Stomach (tissue), 9 donors: ENCODE measurements around the gene BLCAP. TPM values are rescaled to one million over a fixed set of nuclear protein-coding genes. Genes with fewer than 3 reads are reported as not detected.

Source experiments
- DNase-seq, 2 donors: peaks; one replicate each; pipeline versions ENCODE4 v3.0.0 to v3.0.0-alpha.2; 2013 to 2019
- H3K27ac ChIP-seq, 5 donors: fragments of 200-600 bp in 4 of 5; sonication (generic) in 4 of 5; one replicate each; pipeline ENCODE4 v1.5.1; 2013 to 2019; ENCODE audit warnings: mild to moderate bottlenecking in 1 of 5, moderate library complexity in 1 of 5
- H3K27me3 ChIP-seq, 3 donors: fragments of 200-600 bp; sonication (generic); one replicate each; pipeline ENCODE4 v1.5.1; 2017 to 2019; ENCODE audit warnings: mixed run types in 1 of 3
- H3K36me3 ChIP-seq, 4 donors: fragments of 200-600 bp; sonication (generic); 1 replicate in 3 of 4; 2 replicates in 1 of 4; pipeline ENCODE4 v1.5.1; 2016 to 2019
- H3K4me1 ChIP-seq, 4 donors: fragments of 200-600 bp; sonication (generic); one replicate each; pipeline ENCODE4 v1.5.1; 2016 to 2019
- H3K4me3 ChIP-seq, 4 donors: fragments of 200-600 bp; sonication (generic) in 3 of 4; one replicate each; pipeline ENCODE4 v1.5.1; 2016 to 2019; ENCODE audit warnings: mild to moderate bottlenecking in 1 of 4
- H3K9me3 ChIP-seq, 4 donors: fragments of 200-600 bp; sonication (generic); one replicate each; pipeline ENCODE4 v1.5.1; 2016 to 2019
- CTCF ChIP-seq, 7 experiments: fragments of 450-650 bp in 4 of 7; fragments of 200-600 bp in 3 of 7; sonication (generic) in 3 of 7; IDR thresholded peaks; one replicate each; pipeline ENCODE4 v1.5.1; 2016 to 2019; ENCODE audit warnings: antibody characterized with exemption in 7 of 7, control low read depth in 2 of 7, mild to moderate bottlenecking in 1 of 7
- EP300 ChIP-seq: sonication (generic); formaldehyde crosslinking; IDR thresholded peaks from one replicate; pipeline ENCODE4 v1.6.1; 2017; ENCODE audit warnings: antibody characterized with exemption
- POLR2A ChIP-seq, 4 donors: fragments of 450-650 bp; IDR thresholded peaks; one replicate each; pipeline ENCODE4 v1.6.1; 2016; ENCODE audit warnings: antibody characterized with exemption in 4 of 4, control low read depth in 2 of 4, mild to moderate bottlenecking in 1 of 4, moderate library complexity in 1 of 4
- POLR2AphosphoS5 ChIP-seq, 3 donors: sonication (generic); formaldehyde crosslinking; IDR thresholded peaks; one replicate each; pipeline ENCODE4 v1.6.1; 2016; ENCODE audit warnings: antibody characterized with exemption in 3 of 3
- WGBS, 5 donors: extraction: QIAGEN DNeasy Blood & Tissue Kit in 3 of 5; methylation state at CpG; one replicate each; pipeline versions ENCODE4 v1.1.5 to v1.1.7; 2013 to 2018; 5-methylcytosine and 5-hydroxymethylcytosine counted together
- intact Hi-C: fragments of 100-400 bp; cut with DNase I; formaldehyde crosslinking; loops from one replicate; pipeline ENCODE4 v1.15.1; 2023; ENCODE audit warnings: low total_unique reads
- polyA plus RNA-seq, 3 donors: library from polyadenylated mRNA; stranded (reverse); fragments of 200-250 nt; gene quantifications; one replicate each; pipeline ENCODE4 v1.2.3, GENCODE V29; 2013
- total RNA-seq, 5 donors: library from RNA; depleted of rRNA; stranded (reverse); fragments of >200 nt; gene quantifications; one replicate each; pipeline versions ENCODE4 v1.1.0 to v1.2.3, GENCODE V29; 2014 to 2016
- donor health status: healthy with polysubstance abuse.
- donor health status: Bipolar disorder and iron deficiency.
- donor health status: healthy.

BLCAP gene
- total and polyA plus RNA-seq, 8 donors: 12.5 to 84.4 (median 46.6) TPM

- DNase-seq: peak in 1 of 2 donors; percentile 25
- Histone ChIP-seq H3K9me3 (no peaks in the 10 kb centered on the region), H3K27me3 (no peaks in the 10 kb centered on the region), H3K36me3 (peaks cover 5 to 37% (median 11%) of the 10 kb centered on the region in 4 donors), H3K4me3 (no peak overlapping the region), H3K4me1 (peaks cover 38 to 88% (median 70%) of the 10 kb centered on the region in 4 donors), H3K27ac (peak overlapping the region in 1 of 5 donors; percentile 21)
- intact Hi-C loops: loop anchor here (10.0 kb wide), 1 partner anchor 118 kb away; no protein-coding TSS in a partner anchor
- TF ChIP-seq POLR2A (IDR thresholded peaks at IDR 0.05) (no peak), CTCF (IDR thresholded peaks at IDR 0.05) (no peak), POLR2AphosphoS5 (IDR thresholded peaks at IDR 0.05) (no peak), EP300 (no peak)
- 81 to 89% (median 84%) methylated on average over 13 of the region's 13 CpGs for WGBS, 5 donors
Observed at GRCh38 chr20:37523012-37523391, 4.7 kb downstream of the BLCAP start.

- Histone ChIP-seq H3K27me3 (no peaks in the 10 kb centered on the region), H3K27ac (peak overlapping the region in 1 of 5 donors; percentile 21), H3K4me1 (peaks cover 41 to 93% (median 76%) of the 10 kb centered on the region in 4 donors), H3K36me3 (peaks cover 5 to 42% (median 16%) of the 10 kb centered on the region in 4 donors), H3K9me3 (no peaks in the 10 kb centered on the region), H3K4me3 (no peak overlapping the region)
- no peak for TF ChIP-seq POLR2AphosphoS5 (IDR thresholded peaks at IDR 0.05)
- no peak for TF ChIP-seq POLR2A (IDR thresholded peaks at IDR 0.05)
- no peak for TF ChIP-seq CTCF (IDR thresholded peaks at IDR 0.05)
- TF ChIP-seq EP300: no peak
- peak; percentile 58 to 89 for DNase-seq
- intact Hi-C loops: loop anchor here (10.0 kb wide), 1 partner anchor 118 kb away; no protein-coding TSS in a partner anchor
- WGBS, 5 donors: 54 to 68% (median 61%) methylated on average over 10 to 36 of the region's 36 CpGs
Observed at GRCh38 chr20:37522260-37523011, 5.2 kb downstream of the BLCAP start.

- 63 to 77% (median 72%) methylated on average over 51 to 69 of the region's 69 CpGs for WGBS, 5 donors
- peak within 1 kb of the TSS; percentile 31 to 40 (median 32) for H3K4me3 ChIP-seq
- DNase-seq: peak; percentile 24 to 74
- TF ChIP-seq POLR2A (IDR thresholded peaks at IDR 0.05) (no peak), POLR2AphosphoS5 (IDR thresholded peaks at IDR 0.05) (no peak), CTCF (IDR thresholded peaks at IDR 0.05) (no peak)
- no peaks in the 10 kb centered on the region for H3K9me3 ChIP-seq
- H3K4me1 ChIP-seq: peaks cover 37 to 98% (median 75%) of the 10 kb centered on the region in 4 donors
- peaks cover 5 to 48% (median 20%) of the 10 kb centered on the region in 4 donors for H3K36me3 ChIP-seq
- H3K27ac ChIP-seq: peak within 1 kb of the TSS in 3 of 5 donors; percentile 45 to 83 (median 50)
- no peaks in the 10 kb centered on the region for H3K27me3 ChIP-seq
- intact Hi-C loops: loop anchor here (10.0 kb wide), 1 partner anchor 116 kb away; no protein-coding TSS in a partner anchor
Observed at GRCh38 chr20:37521061-37521771, 6.5 kb downstream of the BLCAP start, which contains the start of gene NNAT. Gene NNAT (plus strand): TSS chr20:37521250. CDS start chr20:37521332, 82 bp downstream.

GRCh38 chr20:37520419-37520955, 7.2 kb downstream of the BLCAP start:
- WGBS, 5 donors: 88 to 95% (median 92%) methylated on average over 24 of the region's 24 CpGs

More at GRCh38 chr20:37520419-37520955, 7.2 kb downstream of the BLCAP start:
- Histone ChIP-seq H3K4me1 (peaks cover 30 to 95% (median 68%) of the 10 kb centered on the region in 4 donors), H3K36me3 (peaks cover 5 to 55% (median 26%) of the 10 kb centered on the region in 4 donors), H3K9me3 (no peaks in the 10 kb centered on the region), H3K27me3 (no peaks in the 10 kb centered on the region), H3K4me3 (peak overlapping the region in 1 of 4 donors; percentile 40), H3K27ac (peak overlapping the region in 3 of 5 donors; percentile 45 to 83 (median 50))
- TF ChIP-seq EP300 (no peak), POLR2A (IDR thresholded peaks at IDR 0.05) (no peak), POLR2AphosphoS5 (IDR thresholded peaks at IDR 0.05) (no peak), CTCF (IDR thresholded peaks at IDR 0.05) (no peak)
- peak in 1 of 2 donors; percentile 22 for DNase-seq
- intact Hi-C loops: loop anchor here (10.0 kb wide), 1 partner anchor 116 kb away; no protein-coding TSS in a partner anchor
